Measurements from ENCODE around the gene MAD1L1.

The MAD1L1 gene

DNA sequence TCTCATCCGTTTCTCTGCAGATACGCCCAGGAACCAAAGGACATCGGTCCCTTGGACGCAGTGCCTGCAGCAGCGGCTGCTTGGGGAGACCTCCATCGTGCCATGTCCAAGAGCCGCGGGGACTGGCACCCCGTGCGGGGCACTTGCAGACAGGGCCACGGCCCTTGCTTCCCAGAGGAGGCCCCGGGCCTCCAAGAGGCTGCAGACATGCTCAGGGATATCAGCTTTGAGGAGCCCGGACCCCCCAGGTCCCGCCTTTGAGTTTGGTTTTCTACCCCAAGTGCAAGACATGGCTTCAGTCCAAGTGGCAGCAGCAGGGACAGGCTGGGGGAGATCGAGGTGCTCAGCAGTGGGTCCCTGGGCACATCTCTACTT is 283.1 kb downstream of the MAD1L1 start:
- TF ChIP-seq ZNF404 (tag by site-specific recombination; IDR thresholded peaks at IDR 0.05) (no peak), ZNF624 (tag by site-specific recombination; IDR thresholded peaks at IDR 0.05) (no peak), ZNF37A (tag by site-specific recombination; IDR thresholded peaks at IDR 0.05) (no peak), ZNF155 (tag by site-specific recombination; IDR thresholded peaks at IDR 0.05) (no peak), ZFHX2 (tag by site-specific recombination; conservative IDR thresholded peaks at IDR 0.05) (no peak), ZBTB20 (tag by site-specific recombination; IDR thresholded peaks at IDR 0.05) (no peak), ZNF324 (tag by site-specific recombination; IDR thresholded peaks at IDR 0.05) (no peak), KLF8 (tag by site-specific recombination; IDR thresholded peaks at IDR 0.05) (no peak), MYNN (tag by site-specific recombination; IDR thresholded peaks at IDR 0.05; ENCODE audit: borderline replicate concordance) (no peak)
- TF ChIP-seq, protein P1, sequence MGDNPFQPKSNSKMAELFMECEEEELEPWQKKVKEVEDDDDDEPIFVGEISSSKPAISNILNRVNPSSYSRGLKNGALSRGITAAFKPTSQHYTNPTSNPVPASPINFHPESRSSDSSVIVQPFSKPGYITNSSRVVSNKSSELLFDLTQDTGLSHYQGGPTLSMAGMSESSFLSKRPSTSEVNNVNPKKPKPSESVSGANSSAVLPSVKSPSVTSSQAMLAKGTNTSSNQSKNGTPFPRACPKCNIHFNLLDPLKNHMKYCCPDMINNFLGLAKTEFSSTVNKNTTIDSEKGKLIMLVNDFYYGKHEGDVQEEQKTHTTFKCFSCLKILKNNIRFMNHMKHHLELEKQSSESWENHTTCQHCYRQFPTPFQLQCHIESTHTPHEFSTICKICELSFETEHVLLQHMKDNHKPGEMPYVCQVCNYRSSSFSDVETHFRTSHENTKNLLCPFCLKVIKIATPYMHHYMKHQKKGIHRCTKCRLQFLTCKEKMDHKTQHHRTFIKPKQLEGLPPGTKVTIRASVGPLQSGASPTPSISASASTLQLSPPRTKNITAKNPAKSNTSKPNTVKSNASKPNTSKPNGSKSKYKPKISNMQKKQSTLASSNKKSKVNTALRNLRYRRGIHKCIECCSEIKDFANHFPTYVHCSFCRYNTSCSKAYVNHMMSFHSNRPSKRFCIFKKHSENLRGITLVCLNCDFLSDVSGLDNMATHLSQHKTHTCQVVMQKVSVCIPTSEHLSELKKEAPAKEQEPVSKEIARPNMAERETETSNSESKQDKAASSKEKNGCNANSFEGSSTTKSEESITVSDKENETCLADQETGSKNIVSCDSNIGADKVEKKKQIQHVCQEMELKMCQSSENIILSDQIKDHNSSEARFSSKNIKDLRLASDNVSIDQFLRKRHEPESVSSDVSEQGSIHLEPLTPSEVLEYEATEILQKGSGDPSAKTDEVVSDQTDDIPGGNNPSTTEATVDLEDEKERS (tag by site-specific recombination; IDR thresholded peaks at IDR 0.05): no peak
- TF ChIP-seq, protein P2, sequence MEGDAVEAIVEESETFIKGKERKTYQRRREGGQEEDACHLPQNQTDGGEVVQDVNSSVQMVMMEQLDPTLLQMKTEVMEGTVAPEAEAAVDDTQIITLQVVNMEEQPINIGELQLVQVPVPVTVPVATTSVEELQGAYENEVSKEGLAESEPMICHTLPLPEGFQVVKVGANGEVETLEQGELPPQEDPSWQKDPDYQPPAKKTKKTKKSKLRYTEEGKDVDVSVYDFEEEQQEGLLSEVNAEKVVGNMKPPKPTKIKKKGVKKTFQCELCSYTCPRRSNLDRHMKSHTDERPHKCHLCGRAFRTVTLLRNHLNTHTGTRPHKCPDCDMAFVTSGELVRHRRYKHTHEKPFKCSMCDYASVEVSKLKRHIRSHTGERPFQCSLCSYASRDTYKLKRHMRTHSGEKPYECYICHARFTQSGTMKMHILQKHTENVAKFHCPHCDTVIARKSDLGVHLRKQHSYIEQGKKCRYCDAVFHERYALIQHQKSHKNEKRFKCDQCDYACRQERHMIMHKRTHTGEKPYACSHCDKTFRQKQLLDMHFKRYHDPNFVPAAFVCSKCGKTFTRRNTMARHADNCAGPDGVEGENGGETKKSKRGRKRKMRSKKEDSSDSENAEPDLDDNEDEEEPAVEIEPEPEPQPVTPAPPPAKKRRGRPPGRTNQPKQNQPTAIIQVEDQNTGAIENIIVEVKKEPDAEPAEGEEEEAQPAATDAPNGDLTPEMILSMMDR (tag by site-specific recombination; IDR thresholded peaks at IDR 0.05): no peak
- TF ChIP-seq, protein P3, sequence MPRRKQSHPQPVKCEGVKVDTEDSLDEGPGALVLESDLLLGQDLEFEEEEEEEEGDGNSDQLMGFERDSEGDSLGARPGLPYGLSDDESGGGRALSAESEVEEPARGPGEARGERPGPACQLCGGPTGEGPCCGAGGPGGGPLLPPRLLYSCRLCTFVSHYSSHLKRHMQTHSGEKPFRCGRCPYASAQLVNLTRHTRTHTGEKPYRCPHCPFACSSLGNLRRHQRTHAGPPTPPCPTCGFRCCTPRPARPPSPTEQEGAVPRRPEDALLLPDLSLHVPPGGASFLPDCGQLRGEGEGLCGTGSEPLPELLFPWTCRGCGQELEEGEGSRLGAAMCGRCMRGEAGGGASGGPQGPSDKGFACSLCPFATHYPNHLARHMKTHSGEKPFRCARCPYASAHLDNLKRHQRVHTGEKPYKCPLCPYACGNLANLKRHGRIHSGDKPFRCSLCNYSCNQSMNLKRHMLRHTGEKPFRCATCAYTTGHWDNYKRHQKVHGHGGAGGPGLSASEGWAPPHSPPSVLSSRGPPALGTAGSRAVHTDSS (tag by site-specific recombination; IDR thresholded peaks at IDR 0.05): no peak
- Histone ChIP-seq H3K4me1 (ENCODE audit: control insufficient read depth, insufficient read depth, low read length) (no peaks in the 10 kb centered on the region), H3K4me3 (ENCODE audit: low read depth, low read length) (no peak overlapping the region), H3K36me3 (ENCODE audit: control insufficient read depth in 2 of 2, insufficient read depth in 1 of 2, low read length in 2 of 2) (no peaks in the 10 kb centered on the region), H3K27ac (ENCODE audit: extremely low read depth, low read depth, low read length) (no peak overlapping the region), H3K9me3 (ENCODE audit: control insufficient read depth, insufficient read depth, low read depth, low read length) (no peaks in the 10 kb centered on the region)
- ChIA-PET POLR2A (no interaction called here), CTCF (no interaction called here)

GRCh38 chr7:1948887-1949680 is 283.7 kb downstream of the MAD1L1 start:
- POLR2A ChIA-PET: no interaction called here
- no peak for TF ChIP-seq ZNF621 (tag by site-specific recombination; IDR thresholded peaks at IDR 0.05)
- TF ChIP-seq ZNF473 (tag by site-specific recombination; IDR thresholded peaks at IDR 0.05): no peak
- no peak for TF ChIP-seq ZEB2 (tag by site-specific recombination; IDR thresholded peaks at IDR 0.05)
- no peak for TF ChIP-seq ZNF223 (tag by site-specific recombination; IDR thresholded peaks at IDR 0.05)
- no peak for TF ChIP-seq ZNF501 (tag by site-specific recombination; IDR thresholded peaks at IDR 0.05)
- TF ChIP-seq ZSCAN4 (tag by site-specific recombination; IDR thresholded peaks at IDR 0.05): no peak
- no peak for TF ChIP-seq REST (tag by site-specific recombination; IDR thresholded peaks at IDR 0.05)
- no peak for TF ChIP-seq ZFP37 (tag by site-specific recombination; IDR thresholded peaks at IDR 0.05)
- TF ChIP-seq, protein P1 (tag by site-specific recombination; IDR thresholded peaks at IDR 0.05): no peak
- no peak for TF ChIP-seq ZNF776 (tag by site-specific recombination; IDR thresholded peaks at IDR 0.05; ENCODE audit: borderline replicate concordance)

More at GRCh38 chr7:1948887-1949680, 283.7 kb downstream of the MAD1L1 start:
- H3K27ac ChIP-seq (ENCODE audit: extremely low read depth, low read depth, low read length): no peak overlapping the region
- no peaks in the 10 kb centered on the region for H3K9me3 ChIP-seq (ENCODE audit: control insufficient read depth, insufficient read depth, low read depth, low read length)
- CTCF ChIA-PET: no interaction called here
- no peaks in the 10 kb centered on the region for H3K36me3 ChIP-seq (ENCODE audit: control insufficient read depth in 2 of 2, insufficient read depth in 1 of 2, low read length in 2 of 2)
- H3K4me1 ChIP-seq (ENCODE audit: control insufficient read depth, insufficient read depth, low read length): no peaks in the 10 kb centered on the region
- no peak overlapping the region for H3K4me3 ChIP-seq (ENCODE audit: low read depth, low read length)

Measured in HEK293 (cell line).